Endothelial cell of umbilical vein (primary cell): ENCODE measurements around the gene PFKFB3. TPM values are rescaled to one million over a fixed set of nuclear protein-coding genes. Genes with fewer than 3 reads are reported as not detected.

Experiments
- BruUV-seq: library from RNA; stranded (reverse); fragments of 400-500 nt; replicated peaks from 2 replicates; lab custom pipeline; 2021; lab: Mats Ljungman, UMichigan
- CTCF ChIA-PET: fragments of 300-600, 350-600 bp; sonication (Branson Sonifier 250); formaldehyde crosslinking; loops from one replicate; lab custom pipeline; 2021; ENCODE audit warnings: antibody characterized with exemption, inconsistent platforms; lab: Charles Lee
- POLR2A ChIA-PET: fragments of 300-600, 350-600 bp; sonication (Branson Sonifier 250); formaldehyde crosslinking; loops from one replicate; lab custom pipeline; 2021; ENCODE audit warnings: antibody characterized with exemption, inconsistent platforms; lab: Charles Lee
- DNase-seq: peaks from one replicate; pipeline ENCODE4 v3.0.0-alpha.2; 2011; ENCODE audit warnings: low read depth, low spot score
- FAIRE-seq: peaks from 2 replicates; lab custom pipeline; 2011; peaks lifted over from hg19 to GRCh38; lab: Jason Lieb, UNC
- H2AFZ ChIP-seq: 2 replicates; pipeline ENCODE4 v1.6.0; 2012; ENCODE audit warnings: low read depth, low read length, control low read depth, inconsistent platforms
- H3K27ac ChIP-seq: 2 replicates; pipeline ENCODE4 v1.5.1; 2011; ENCODE audit warnings: low read depth, mild to moderate bottlenecking, control low read depth, low read length, moderate library complexity; ENCODE audit not compliant: insufficient read depth
- H3K27me3 ChIP-seq, 2 experiments: 2 replicates each; pipeline versions ENCODE4 v1.6.0 to v1.6.1; 2011; ENCODE audit warnings: low read length in 2 of 2, mixed read lengths in 1 of 2; ENCODE audit not compliant: control insufficient read depth in 2 of 2, insufficient read depth in 2 of 2
- H3K36me3 ChIP-seq, 2 experiments: 2 replicates in 1 of 2; 3 replicates in 1 of 2; pipeline ENCODE4 v1.5.1; 2011; ENCODE audit warnings: low read length in 2 of 2, mild to moderate bottlenecking in 1 of 2, moderate library complexity in 1 of 2; ENCODE audit not compliant: control insufficient read depth in 2 of 2, insufficient read depth in 2 of 2; ENCODE audit errors: extremely low read depth in 1 of 2
- H3K4me1 ChIP-seq: 3 replicates; pipeline ENCODE4 v1.5.1; 2011; ENCODE audit warnings: mild to moderate bottlenecking, low read length; ENCODE audit not compliant: control insufficient read depth, insufficient read depth; ENCODE audit errors: extremely low read depth
- H3K4me2 ChIP-seq: 2 replicates; pipeline ENCODE4 v1.6.1; 2011; ENCODE audit warnings: low read length, control low read depth, mixed read lengths; ENCODE audit not compliant: insufficient read depth
- H3K4me3 ChIP-seq, 3 experiments: fragments of 200-600 bp in 1 of 3; sonication (generic), shearing (Covaris generic) in 1 of 3; replicated peaks in 1 of 3; 2 replicates each; pipeline ENCODE4 v1.5.1; 2011 to 2016; ENCODE audit warnings: control low read depth in 3 of 3, low read length in 3 of 3, mild to moderate bottlenecking in 2 of 3, inconsistent platforms in 1 of 3, low read depth in 1 of 3, moderate library complexity in 1 of 3; ENCODE audit not compliant: insufficient read depth in 1 of 3
- H3K79me2 ChIP-seq: 2 replicates; pipeline ENCODE4 v1.6.0; 2012; ENCODE audit warnings: low read length, inconsistent platforms; ENCODE audit not compliant: control insufficient read depth, insufficient read depth
- H3K9ac ChIP-seq: replicated peaks from 2 replicates; pipeline ENCODE3; 2011; ENCODE audit warnings: low read length, control low read depth; ENCODE audit not compliant: insufficient read depth; ENCODE audit errors: extremely low read depth
- H3K9me1 ChIP-seq: replicated peaks from 3 replicates; pipeline ENCODE4 v1.6.0; 2011; ENCODE audit warnings: mild to moderate bottlenecking, low read length; ENCODE audit not compliant: control insufficient read depth, insufficient read depth; ENCODE audit errors: extremely low read depth
- H3K9me3 ChIP-seq: replicated peaks from 2 replicates; pipeline ENCODE4 v1.5.1; 2012; ENCODE audit warnings: low read length, inconsistent platforms; ENCODE audit not compliant: control insufficient read depth, insufficient read depth
- H4K20me1 ChIP-seq: replicated peaks from 2 replicates; pipeline ENCODE3; 2011; ENCODE audit warnings: mild to moderate bottlenecking, low read length; ENCODE audit not compliant: control insufficient read depth, insufficient read depth; ENCODE audit errors: extremely low read depth
- CTCF ChIP-seq, 2 donors: IDR thresholded peaks; 1 replicate in 1 of 2; 2 replicates in 1 of 2; pipeline ENCODE4 v1.5.1; 2011; ENCODE audit warnings: low read length in 2 of 2, mild to moderate bottlenecking in 2 of 2, moderate library complexity in 2 of 2, control low read depth in 1 of 2, inconsistent platforms in 1 of 2, low read depth in 1 of 2; ENCODE audit not compliant: insufficient read depth in 1 of 2; ENCODE audit errors: extremely low read depth in 1 of 2
- EZH2 ChIP-seq: IDR thresholded peaks from 2 replicates; pipeline ENCODE4 v1.6.1; 2012; ENCODE audit warnings: borderline replicate concordance, low read depth, mild to moderate bottlenecking, moderate library complexity, low read length, inconsistent platforms; ENCODE audit not compliant: severe bottlenecking
- FOS ChIP-seq: IDR thresholded peaks from 2 replicates; pipeline ENCODE4 v1.6.1; 2011; ENCODE audit warnings: mild to moderate bottlenecking, low read length, moderate library complexity, borderline replicate concordance; ENCODE audit not compliant: insufficient read depth
- GATA2 ChIP-seq: IDR thresholded peaks from 2 replicates; pipeline ENCODE4 v1.7.0; 2011; ENCODE audit warnings: low read depth, mild to moderate bottlenecking, moderate library complexity, mixed read lengths, low read length; ENCODE audit not compliant: insufficient read length, insufficient read depth
- JUN ChIP-seq: IDR thresholded peaks from 2 replicates; pipeline ENCODE4 v1.6.1; 2011; ENCODE audit warnings: borderline replicate concordance, low read depth; ENCODE audit not compliant: insufficient read length, insufficient read depth
- MYC ChIP-seq: IDR thresholded peaks from one replicate; pipeline ENCODE4 v1.6.1; 2011; ENCODE audit warnings: mild to moderate bottlenecking, low read depth, low read length
- POLR2A ChIP-seq: IDR thresholded peaks from 2 replicates; pipeline ENCODE4 v1.6.1; 2012; ENCODE audit warnings: low read depth, mild to moderate bottlenecking, control low read depth, low read length
- POLR2AphosphoS5 ChIP-seq: IDR thresholded peaks from 2 replicates; pipeline ENCODE4 v1.6.1; 2012; ENCODE audit warnings: low read depth, mild to moderate bottlenecking, control low read depth, low read length, moderate library complexity; ENCODE audit not compliant: insufficient read depth
- dilution Hi-C: fragments of 300-500 bp; cut with MboI; formaldehyde crosslinking; loops from one replicate; pipeline ENCODE4 v1.15.0; 2019; ENCODE audit warnings: low sequenced_read_pairs; ENCODE audit not compliant: extremely low pct_ligation_motif_present
- intact Hi-C: fragments of 100-400 bp; cut with micrococcal nuclease; formaldehyde crosslinking; loops from one replicate; pipeline ENCODE4 v1.10.0; 2022
- polyA plus RNA-seq, 4 experiments: library from polyadenylated mRNA; depleted of rRNA in 3 of 4; stranded (reverse) in 3 of 4; unstranded in 1 of 4; fragments of >200 nt; gene quantifications; 2 replicates each; pipeline versions ENCODE4 v1.2.1 to v1.2.3, GENCODE V29; 2011 to 2012; ENCODE audit warnings: missing spikeins in 1 of 4
- total RNA-seq: library from RNA; stranded (reverse); gene quantifications from 2 replicates; pipeline ENCODE4 v1.2.3, GENCODE V29; 2021
- TF ChIP-seq, protein P1 (sequence below): IDR thresholded peaks from 2 replicates; pipeline ENCODE4 v1.6.1; 2011; ENCODE audit not compliant: insufficient read depth, insufficient read length

PFKFB3 gene
- total and polyA plus RNA-seq, 2 donors (not counting 3 experiments of a cell fraction or from before 2014, with no cell fraction given) = 15.8 to 33.7 TPM

DNA sequence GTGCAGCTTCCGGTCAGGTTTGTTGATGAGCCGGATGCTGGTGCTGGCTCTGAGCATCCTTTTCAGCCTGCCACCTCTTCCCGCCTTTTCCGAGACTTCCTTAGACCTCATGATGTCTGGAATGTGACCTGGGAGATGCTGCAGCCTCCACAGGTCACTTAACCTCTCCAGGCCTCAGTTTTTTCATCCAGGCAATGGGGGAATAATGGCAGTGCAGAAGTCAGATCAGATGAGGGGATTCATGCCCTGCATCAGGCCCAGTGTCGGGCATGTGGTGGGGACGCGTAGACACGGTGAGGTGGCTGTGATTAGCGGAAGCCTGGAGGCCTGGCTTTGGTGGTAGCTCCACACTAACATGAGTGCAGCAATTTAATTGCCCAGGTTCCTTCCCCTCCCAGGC, 24.6 kb downstream of the PFKFB3 start:
- Histone ChIP-seq H3K4me3 (no peak overlapping the region), H3K4me1 (peaks cover 14% of the 10 kb centered on the region), H2AFZ (no peak overlapping the region), H3K4me2 (no peak overlapping the region), H3K9ac (no peak overlapping the region), H3K36me3 (peaks cover 3 to 48% of the 10 kb centered on the region in 2 experiments), H3K9me3 (no peaks in the 10 kb centered on the region), H3K9me1 (no peaks in the 10 kb centered on the region), H3K27me3 (no peaks in the 10 kb centered on the region), H4K20me1 (no peaks in the 10 kb centered on the region), H3K27ac (no peak overlapping the region), H3K79me2 (no peaks in the 10 kb centered on the region)
- no peak for TF ChIP-seq CTCF (IDR thresholded peaks at IDR 0.05; ENCODE audit: extremely low read depth in 1 of 2, insufficient read depth in 1 of 2, low read depth in 1 of 2, low read length in 2 of 2)
- no peak for TF ChIP-seq POLR2AphosphoS5
- no peak for TF ChIP-seq POLR2A
- no peak for TF ChIP-seq FOS
- TF ChIP-seq MYC = no peak
- TF ChIP-seq JUN = no peak
- TF ChIP-seq, protein P1, sequence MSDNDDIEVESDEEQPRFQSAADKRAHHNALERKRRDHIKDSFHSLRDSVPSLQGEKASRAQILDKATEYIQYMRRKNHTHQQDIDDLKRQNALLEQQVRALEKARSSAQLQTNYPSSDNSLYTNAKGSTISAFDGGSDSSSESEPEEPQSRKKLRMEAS = no peak
- no peak for TF ChIP-seq EZH2
- no peak for TF ChIP-seq GATA2
- FAIRE-seq (no peak), DNase-seq (no peak)
- ChIA-PET POLR2A (no interaction called here), CTCF (interaction anchor here (1.5 to 2.4 kb wide), 2 partner anchors 25 to 174 kb away, joined by 7 to 18 read pairs; partner anchors contain the start of gene PFKFB3)
- intact Hi-C loops = no loop called here
- no TSS peak for BruUV-seq
- dilution Hi-C loops = no loop called here
